ENCODE measurements around the gene MLLT3. TPM values are rescaled to one million over a fixed set of nuclear protein-coding genes. Genes with fewer than 3 reads are reported as not detected.

Gene MLLT3
- total RNA-seq, 1 donor from 2014 or later: 7.7 TPM

DNA sequence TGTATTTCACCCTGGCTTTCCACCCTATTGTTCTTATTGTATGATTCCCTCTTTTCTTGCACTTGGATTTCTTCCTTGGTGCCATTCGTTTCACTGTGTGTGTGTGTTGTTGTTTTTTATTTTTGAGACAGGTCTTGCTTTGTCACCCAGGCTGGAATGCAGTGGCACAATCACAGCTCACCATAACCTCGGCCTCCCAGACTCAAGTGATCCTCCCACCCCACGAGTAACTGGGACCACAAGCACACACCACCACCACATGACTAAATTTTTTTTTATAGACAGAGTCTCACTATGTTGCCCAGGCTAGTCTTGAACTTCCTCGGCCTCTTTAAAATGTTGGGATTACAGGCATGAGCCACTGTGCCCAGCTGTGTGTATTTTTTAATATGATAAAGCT is 72.0 kb downstream of the MLLT3 start:
- no peaks in the 10 kb centered on the region for H3K9me3 Mint-ChIP-seq (ENCODE audit: low read depth)
- H3K4me1 Mint-ChIP-seq (ENCODE audit: low read depth): peaks cover 27% of the 10 kb centered on the region
- no peak overlapping the region for H3K27ac Mint-ChIP-seq (ENCODE audit: unreplicated experiment)
- DNase-seq (ENCODE audit: low spot score): no peak
- H3K36me3 Mint-ChIP-seq (ENCODE audit: low read depth): no peaks in the 10 kb centered on the region
- no peaks in the 10 kb centered on the region for H3K27me3 Mint-ChIP-seq (ENCODE audit: low read depth)
- TF ChIP-seq, protein P1, sequence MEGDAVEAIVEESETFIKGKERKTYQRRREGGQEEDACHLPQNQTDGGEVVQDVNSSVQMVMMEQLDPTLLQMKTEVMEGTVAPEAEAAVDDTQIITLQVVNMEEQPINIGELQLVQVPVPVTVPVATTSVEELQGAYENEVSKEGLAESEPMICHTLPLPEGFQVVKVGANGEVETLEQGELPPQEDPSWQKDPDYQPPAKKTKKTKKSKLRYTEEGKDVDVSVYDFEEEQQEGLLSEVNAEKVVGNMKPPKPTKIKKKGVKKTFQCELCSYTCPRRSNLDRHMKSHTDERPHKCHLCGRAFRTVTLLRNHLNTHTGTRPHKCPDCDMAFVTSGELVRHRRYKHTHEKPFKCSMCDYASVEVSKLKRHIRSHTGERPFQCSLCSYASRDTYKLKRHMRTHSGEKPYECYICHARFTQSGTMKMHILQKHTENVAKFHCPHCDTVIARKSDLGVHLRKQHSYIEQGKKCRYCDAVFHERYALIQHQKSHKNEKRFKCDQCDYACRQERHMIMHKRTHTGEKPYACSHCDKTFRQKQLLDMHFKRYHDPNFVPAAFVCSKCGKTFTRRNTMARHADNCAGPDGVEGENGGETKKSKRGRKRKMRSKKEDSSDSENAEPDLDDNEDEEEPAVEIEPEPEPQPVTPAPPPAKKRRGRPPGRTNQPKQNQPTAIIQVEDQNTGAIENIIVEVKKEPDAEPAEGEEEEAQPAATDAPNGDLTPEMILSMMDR (IDR thresholded peaks at IDR 0.05): no peak
- no peak overlapping the region for H3K4me3 Mint-ChIP-seq (ENCODE audit: unreplicated experiment)

DNA sequence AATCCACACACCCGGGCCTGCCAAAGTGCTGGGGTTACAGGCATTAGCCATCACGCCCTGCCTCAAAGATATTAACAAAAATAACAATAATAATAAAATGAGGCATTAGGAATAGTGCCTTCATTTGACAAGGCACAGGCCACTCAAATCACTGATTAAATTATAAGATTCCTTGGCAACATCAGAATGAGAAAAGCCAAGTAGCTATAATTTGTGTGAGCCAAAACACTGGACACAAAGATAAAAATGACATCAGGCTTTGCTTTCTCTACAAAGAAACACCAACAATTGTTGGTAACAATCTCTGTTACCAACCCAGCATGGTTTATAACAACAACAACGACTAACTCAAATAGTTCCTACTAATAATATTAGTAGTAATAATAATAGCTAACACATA is 73.2 kb downstream of the MLLT3 start:
- peaks cover 24% of the 10 kb centered on the region for H3K4me1 Mint-ChIP-seq (ENCODE audit: low read depth)

DNA sequence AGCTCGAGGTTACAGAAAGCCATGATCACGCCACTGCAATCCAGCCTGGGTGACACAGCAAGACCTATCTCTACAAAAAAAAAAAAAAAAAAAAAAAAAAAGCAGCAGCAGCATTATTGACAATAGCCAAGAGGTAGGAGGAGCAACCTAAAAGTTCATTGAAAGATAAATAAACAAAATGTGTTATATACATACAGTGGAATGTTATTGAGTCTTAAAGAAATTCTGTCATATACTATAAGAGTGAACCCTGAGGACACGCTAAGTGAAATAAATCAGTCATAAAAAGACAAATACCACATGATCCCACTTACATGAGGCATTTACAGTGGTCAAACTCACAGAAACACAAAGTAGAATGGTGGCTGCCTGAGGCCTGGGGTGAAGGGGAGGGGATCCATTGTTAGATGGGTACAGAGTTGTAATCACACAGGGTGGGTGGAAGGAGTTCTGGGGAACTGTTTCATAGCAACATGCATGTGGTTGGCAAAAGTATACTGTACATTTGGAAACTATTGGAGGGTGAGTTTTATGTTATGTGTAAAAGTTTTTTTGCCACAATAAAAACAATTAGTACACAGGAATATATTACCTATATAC is 77.2 kb downstream of the MLLT3 start:
- no peaks in the 10 kb centered on the region for H3K27me3 Mint-ChIP-seq (ENCODE audit: low read depth)
- H3K27ac Mint-ChIP-seq (ENCODE audit: unreplicated experiment): no peak overlapping the region
- no peak overlapping the region for H3K4me3 Mint-ChIP-seq (ENCODE audit: unreplicated experiment)
- DNase-seq (ENCODE audit: low spot score): no peak
- H3K4me1 Mint-ChIP-seq (ENCODE audit: low read depth): no peaks in the 10 kb centered on the region
- H3K36me3 Mint-ChIP-seq (ENCODE audit: low read depth): peaks cover 2% of the 10 kb centered on the region
- peaks cover 13% of the 10 kb centered on the region for H3K9me3 Mint-ChIP-seq (ENCODE audit: low read depth)
- TF ChIP-seq, protein P1 (IDR thresholded peaks at IDR 0.05): no peak

More for the DNA sequence above, 73.2 kb downstream of the MLLT3 start:
- Mint-ChIP-seq H3K4me3 (ENCODE audit: unreplicated experiment) (no peak overlapping the region), H3K27ac (ENCODE audit: unreplicated experiment) (no peak overlapping the region), H3K36me3 (ENCODE audit: low read depth) (no peaks in the 10 kb centered on the region), H3K9me3 (ENCODE audit: low read depth) (no peaks in the 10 kb centered on the region), H3K27me3 (ENCODE audit: low read depth) (no peaks in the 10 kb centered on the region)
- TF ChIP-seq, protein P1 (IDR thresholded peaks at IDR 0.05): no peak
- DNase-seq (ENCODE audit: low spot score): no peak

DNA sequence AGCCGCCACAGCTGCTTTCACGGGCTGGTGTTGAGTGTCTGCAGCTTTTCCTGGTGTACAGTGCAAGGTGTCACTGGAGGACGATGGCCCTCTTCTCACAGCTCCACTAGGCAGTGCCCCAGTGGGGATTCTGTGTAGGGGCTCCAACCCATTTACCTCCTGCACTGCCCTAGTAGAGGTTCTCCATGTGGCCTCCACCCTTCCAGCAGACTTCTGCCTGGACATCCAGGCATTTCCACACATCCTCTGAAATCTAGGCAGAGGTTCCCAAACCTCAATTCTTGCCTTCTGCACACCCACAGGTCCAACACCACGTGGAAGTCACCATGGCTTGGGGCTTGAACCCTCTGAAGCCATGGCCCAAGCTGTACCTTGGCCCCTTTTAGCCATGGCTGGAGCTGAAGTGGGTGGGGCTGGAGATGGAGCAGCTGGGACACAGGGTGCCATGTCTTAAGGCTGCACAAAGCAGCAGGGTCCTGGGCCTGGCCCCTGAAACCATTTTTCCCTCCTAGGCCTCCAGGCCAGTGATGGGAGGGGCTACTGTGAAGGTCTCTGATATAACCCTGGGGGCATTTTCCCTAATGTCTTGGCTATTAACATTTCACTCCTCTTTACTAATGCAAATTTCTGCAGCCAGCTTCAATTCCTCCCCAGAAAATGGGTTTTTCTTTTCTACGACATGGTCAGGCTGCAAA is 82.0 kb downstream of the MLLT3 start:
- Mint-ChIP-seq H3K27ac (ENCODE audit: unreplicated experiment) (no peak overlapping the region), H3K9me3 (ENCODE audit: low read depth) (peaks cover 13% of the 10 kb centered on the region), H3K4me1 (ENCODE audit: low read depth) (peaks cover 3% of the 10 kb centered on the region), H3K4me3 (ENCODE audit: unreplicated experiment) (no peak overlapping the region), H3K27me3 (ENCODE audit: low read depth) (no peaks in the 10 kb centered on the region), H3K36me3 (ENCODE audit: low read depth) (peaks cover 2% of the 10 kb centered on the region)
- no peak for DNase-seq (ENCODE audit: low spot score)
- TF ChIP-seq, protein P1 (IDR thresholded peaks at IDR 0.05): no peak

DNA sequence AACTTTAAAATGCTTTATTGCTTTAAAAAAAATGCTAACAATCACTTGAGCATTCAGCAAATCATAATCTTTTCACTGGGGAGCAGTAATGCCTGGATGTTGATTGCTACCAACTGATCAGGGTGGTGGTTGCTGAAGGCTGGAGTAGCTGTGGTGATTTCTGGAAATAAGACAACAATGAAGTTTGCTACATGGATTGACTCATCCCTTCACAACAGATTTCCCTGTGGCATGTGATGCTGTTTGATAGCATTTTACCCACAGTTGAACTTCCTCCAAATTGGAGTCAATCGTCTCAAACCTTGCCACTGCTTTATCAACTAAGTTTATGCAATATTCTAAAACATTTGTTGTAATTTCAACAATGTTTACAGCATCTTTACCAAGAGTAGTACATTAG is 83.3 kb downstream of the MLLT3 start:
- Mint-ChIP-seq H3K9me3 (ENCODE audit: low read depth) (peaks cover 13% of the 10 kb centered on the region), H3K27ac (ENCODE audit: unreplicated experiment) (no peak overlapping the region), H3K36me3 (ENCODE audit: low read depth) (peaks cover 2% of the 10 kb centered on the region), H3K27me3 (ENCODE audit: low read depth) (no peaks in the 10 kb centered on the region), H3K4me3 (ENCODE audit: unreplicated experiment) (no peak overlapping the region), H3K4me1 (ENCODE audit: low read depth) (peaks cover 4% of the 10 kb centered on the region)
- no peak for DNase-seq (ENCODE audit: low spot score)
- TF ChIP-seq, protein P1 (IDR thresholded peaks at IDR 0.05): no peak
